Measurements from ENCODE around the gene FAT1. TPM values are rescaled to one million over a fixed set of nuclear protein-coding genes. Genes with fewer than 3 reads are reported as not detected.

Gene FAT1
- total RNA-seq (2022; extraction: Qiagen RNA extraction; ENCODE audit: low read depth): 147 to 196 TPM (median 151 TPM) in 5 replicates

GRCh38 chr4:186723292-186724057 is at the start of gene FAT1:
TSS of gene FAT1 (minus strand) at chr4:186723856. CDS start at chr4:186709827, 14,029 bp downstream.

GRCh38 chr4:186554914-186555827 is 168.5 kb downstream of the FAT1 start, which contains the start of gene MTNR1A:
TSS of gene MTNR1A (minus strand) at chr4:186555567. CDS start at chr4:186555365, 202 bp downstream.

Other genes starting within 250 kb of the FAT1 start
- gene MTNR1A, start 168.3 kb downstream of the FAT1 start, total RNA-seq (2022; extraction: Qiagen RNA extraction; ENCODE audit: low read depth): 0.22 to 0.52 TPM (median 0.40 TPM) in 4 of 5 replicates, not detected in the other